IMR-90 (cell line): Measurements from ENCODE around the gene IQSEC1. TPM values are rescaled to one million over a fixed set of nuclear protein-coding genes. Genes with fewer than 3 reads are reported as not detected.
"Not testable (repeated sequence)": the region's sequence is repeated elsewhere in the genome, so short reads cannot be mapped to it uniquely, and the experiment has no call there.

Experiments used
- ATAC-seq: fragments of 200-7000 bp; cut with Tn5 transposase; 2 replicates; pipeline ENCODE4 v1.9.1; 2020; ENCODE audit warnings: low read depth, mild to moderate bottlenecking, moderate library complexity
- BruUV-seq: library from RNA; stranded (reverse); fragments of 400-500 nt; replicated peaks from 2 replicates; lab custom pipeline; 2021; lab: Mats Ljungman, UMichigan
- CTCF ChIA-PET: fragments of 300-600 bp; formaldehyde crosslinking; extraction: SDS; loops from one replicate; lab custom pipeline; 2021; ENCODE audit warnings: antibody characterized with exemption; lab: Yijun Ruan, JAX
- POLR2A ChIA-PET: fragments of 300-600 bp; sonication (Branson Sonifier 250); formaldehyde crosslinking; loops from one replicate; lab custom pipeline; 2022; ENCODE audit warnings: antibody characterized with exemption; ENCODE audit not compliant: unreplicated experiment; lab: Charles Lee
- DNase-seq: peaks from one replicate; pipeline ENCODE4 v3.0.0; 2013
- H2AFZ ChIP-seq: replicated peaks from 2 replicates; pipeline ENCODE3; 2013; ENCODE audit warnings: low read length, mild to moderate bottlenecking; ENCODE audit not compliant: poor library complexity
- H2AK5ac ChIP-seq: 2 replicates; pipeline ENCODE4 v1.6.1; 2013; ENCODE audit warnings: low read depth, low read length, inconsistent platforms
- H2AK9ac ChIP-seq: replicated peaks from 2 replicates; pipeline ENCODE3; 2013; ENCODE audit warnings: mild to moderate bottlenecking, low read depth, low read length, moderate library complexity; ENCODE audit not compliant: poor library complexity
- H2BK120ac ChIP-seq: 2 replicates; pipeline ENCODE4 v1.6.1; 2013; ENCODE audit warnings: low read depth, low read length, inconsistent platforms
- H2BK15ac ChIP-seq: 3 replicates; pipeline ENCODE4 v1.6.1; 2013; ENCODE audit warnings: low read depth, low read length, inconsistent platforms
- H2BK20ac ChIP-seq: 2 replicates; pipeline ENCODE4 v1.6.1; 2013; ENCODE audit warnings: low read depth, mild to moderate bottlenecking, inconsistent platforms, low read length, moderate library complexity
- H2BK5ac ChIP-seq: 2 replicates; pipeline ENCODE4 v1.6.1; 2013; ENCODE audit warnings: mild to moderate bottlenecking, low read depth, low read length, inconsistent platforms; ENCODE audit not compliant: poor library complexity, severe bottlenecking
- H3K14ac ChIP-seq: replicated peaks from 2 replicates; pipeline ENCODE4 v1.6.1; 2013; ENCODE audit warnings: low read depth, low read length, inconsistent platforms
- H3K18ac ChIP-seq: 2 replicates; pipeline ENCODE4 v1.6.1; 2013; ENCODE audit warnings: low read depth, low read length, control low read depth
- H3K23ac ChIP-seq: 2 replicates; pipeline ENCODE4 v1.6.1; 2013; ENCODE audit warnings: low read depth, low read length, inconsistent platforms
- H3K27ac ChIP-seq: 2 replicates; pipeline ENCODE4 v1.5.1; 2013; ENCODE audit warnings: mild to moderate bottlenecking, control low read depth, low read length; ENCODE audit not compliant: insufficient read depth
- H3K27me3 ChIP-seq: 2 replicates; pipeline ENCODE4 v1.6.1; 2013; ENCODE audit warnings: low read length; ENCODE audit not compliant: control insufficient read depth, insufficient read depth
- H3K36me3 ChIP-seq: 2 replicates; pipeline ENCODE4 v1.6.1; 2013; ENCODE audit warnings: low read length, mixed read lengths; ENCODE audit not compliant: control insufficient read depth, insufficient read depth
- H3K4ac ChIP-seq: 2 replicates; pipeline ENCODE4 v1.6.1; 2013; ENCODE audit warnings: low read depth, low read length, inconsistent platforms
- H3K4me1 ChIP-seq: 2 replicates; pipeline ENCODE4 v1.6.1; 2013; ENCODE audit warnings: low read length, mixed read lengths; ENCODE audit not compliant: control insufficient read depth, insufficient read depth
- H3K4me2 ChIP-seq: 2 replicates; pipeline ENCODE4 v1.6.1; 2013; ENCODE audit warnings: low read depth, mild to moderate bottlenecking, control low read depth, low read length, moderate library complexity
- H3K4me3 ChIP-seq: 2 replicates; pipeline ENCODE4 v1.5.1; 2013; ENCODE audit warnings: low read depth, mild to moderate bottlenecking, control low read depth, low read length, moderate library complexity; ENCODE audit not compliant: insufficient read depth
- H3K56ac ChIP-seq: 2 replicates; pipeline ENCODE4 v1.6.1; 2013; ENCODE audit warnings: low read length, inconsistent platforms; ENCODE audit not compliant: insufficient read depth; ENCODE audit errors: extremely low read depth
- H3K79me1 ChIP-seq, 2 experiments: 2 replicates each; pipeline ENCODE4 v1.6.1; 2013; ENCODE audit warnings: low read length in 2 of 2, inconsistent platforms in 1 of 2, low read depth in 1 of 2
- H3K9ac ChIP-seq: 2 replicates; pipeline ENCODE4 v1.6.1; 2013; ENCODE audit warnings: low read depth, low read length, control low read depth
- H3K9me1 ChIP-seq: 2 replicates; pipeline ENCODE4 v1.6.1; 2013; ENCODE audit warnings: low read length, inconsistent platforms; ENCODE audit not compliant: insufficient read depth
- H3K9me3 ChIP-seq: 2 replicates; pipeline ENCODE4 v1.6.1; 2013; ENCODE audit warnings: low read length; ENCODE audit not compliant: control insufficient read depth, insufficient read depth
- H4K20me1 ChIP-seq: 2 replicates; pipeline ENCODE4 v1.6.1; 2013; ENCODE audit warnings: low read length, inconsistent platforms; ENCODE audit not compliant: insufficient read depth
- H4K5ac ChIP-seq: 2 replicates; pipeline ENCODE4 v1.6.1; 2013; ENCODE audit warnings: mild to moderate bottlenecking, low read depth, low read length, control low read depth
- H4K8ac ChIP-seq, 2 experiments: 2 replicates each; pipeline ENCODE4 v1.6.1; 2013; ENCODE audit warnings: low read depth in 2 of 2, low read length in 2 of 2, control low read depth in 1 of 2, inconsistent platforms in 1 of 2
- H4K91ac ChIP-seq: 2 replicates; pipeline ENCODE4 v1.6.1; 2013; ENCODE audit warnings: low read depth, low read length, inconsistent platforms; ENCODE audit not compliant: insufficient read depth
- WGBS, 2 experiments: methylation state at CpG; one replicate each; pipeline versions ENCODE4 v1.1.5 to v1.1.7; 2013; ENCODE audit warnings: missing lambda C conversion rate in 2 of 2; ENCODE audit not compliant: insufficient read length in 1 of 2; ENCODE audit errors: extremely low coverage in 2 of 2; 5-methylcytosine and 5-hydroxymethylcytosine counted together
- dilution Hi-C: fragments of 300-500 bp; cut with HindIII; formaldehyde crosslinking; loops from one replicate; pipeline ENCODE4 v1.14.3; 2018; ENCODE audit warnings: low sequenced_read_pairs; ENCODE audit not compliant: unreplicated experiment
- in situ Hi-C: fragments of 300-500 bp; cut with MboI; formaldehyde crosslinking; loops from 3 replicates; pipeline ENCODE4 v1.14.3; 2019; ENCODE audit warnings: low sequenced_read_pairs, inconsistent platforms, mixed read lengths
- intact Hi-C: fragments of 100-400 bp; cut with micrococcal nuclease; formaldehyde crosslinking; loops from 2 replicates; pipeline ENCODE4 v1.10.0; 2022
- polyA plus RNA-seq, 3 experiments: library from polyadenylated mRNA; depleted of rRNA; stranded (reverse); fragments of >200 nt; gene quantifications; 2 replicates each; pipeline ENCODE4 v1.2.3, GENCODE V29; 2012; ENCODE audit warnings: low replicate concordance in 1 of 3
- total RNA-seq: library from RNA; depleted of rRNA; stranded (reverse); fragments of >200 nt; gene quantifications from 2 replicates; pipeline ENCODE4 v1.2.3, GENCODE V29; 2012

IQSEC1 gene
- total and polyA plus RNA-seq, 2 of the 4 experiments (the other 2 are of a cell fraction): 5.9 to 11.9 TPM

DNA sequence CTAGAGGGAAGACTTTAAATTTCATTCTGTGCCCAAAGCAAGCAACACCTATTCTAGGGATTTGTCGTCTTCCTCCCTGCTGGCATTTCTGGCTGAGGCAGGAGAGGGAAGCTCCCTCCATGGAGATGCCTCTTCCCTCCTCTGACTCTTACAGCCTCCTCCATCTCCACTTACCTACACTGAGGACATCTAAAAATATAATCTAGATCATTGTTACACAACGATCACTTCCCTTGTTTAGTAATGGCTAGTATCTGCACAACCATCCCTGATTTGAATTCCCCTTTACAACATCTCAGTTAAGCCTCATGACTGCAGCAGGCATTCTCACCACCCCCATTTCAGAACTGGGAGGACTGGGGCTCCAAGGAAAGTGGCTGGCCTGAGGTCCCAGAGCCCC lies 219.4 kb downstream of the IQSEC1 start:
- H2AK9ac ChIP-seq, POLR2A ChIA-PET, H2BK15ac ChIP-seq, H2AFZ ChIP-seq, H2AK5ac ChIP-seq, H4K8ac ChIP-seq, H3K4ac ChIP-seq, H4K91ac ChIP-seq, H3K4me2 ChIP-seq, H2BK20ac ChIP-seq, H3K14ac ChIP-seq, ATAC-seq, H2BK120ac ChIP-seq, H3K4me1 ChIP-seq, H4K5ac ChIP-seq, H3K27ac ChIP-seq, H3K18ac ChIP-seq, H3K9ac ChIP-seq, in situ Hi-C loops, DNase-seq, dilution Hi-C loops, H3K56ac ChIP-seq, H3K36me3 ChIP-seq, H4K20me1 ChIP-seq, H3K4me3 ChIP-seq, H3K9me1 ChIP-seq, H2BK5ac ChIP-seq, BruUV-seq, H3K23ac ChIP-seq, H3K9me3 ChIP-seq, H3K79me1 ChIP-seq: not testable (repeated sequence)
- no CpG with 5 or more reads among the region's 2 CpGs for WGBS, 2 experiments
- CTCF ChIA-PET: interaction anchor here (0.9 to 2.3 kb wide), 2 partner anchors 11 to 12 kb away, joined by 3 to 6 read pairs; partner anchors contain the start of gene RPL32
- peaks cover 38% of the 10 kb centered on the region for H3K27me3 ChIP-seq
- intact Hi-C loops: loop anchor here (1.0 kb wide), 1 partner anchor 13 kb away; the partner anchor contains the start of gene RPL32
